Measurements from ENCODE around the gene HOXD10. TPM values are rescaled to one million over a fixed set of nuclear protein-coding genes. Genes with fewer than 3 reads are reported as not detected.

The HOXD10 gene
- total and polyA plus RNA-seq, 2 of the 13 experiments (the other 11 are each of a cell fraction or from before 2014, with no cell fraction given): not detected

DNA sequence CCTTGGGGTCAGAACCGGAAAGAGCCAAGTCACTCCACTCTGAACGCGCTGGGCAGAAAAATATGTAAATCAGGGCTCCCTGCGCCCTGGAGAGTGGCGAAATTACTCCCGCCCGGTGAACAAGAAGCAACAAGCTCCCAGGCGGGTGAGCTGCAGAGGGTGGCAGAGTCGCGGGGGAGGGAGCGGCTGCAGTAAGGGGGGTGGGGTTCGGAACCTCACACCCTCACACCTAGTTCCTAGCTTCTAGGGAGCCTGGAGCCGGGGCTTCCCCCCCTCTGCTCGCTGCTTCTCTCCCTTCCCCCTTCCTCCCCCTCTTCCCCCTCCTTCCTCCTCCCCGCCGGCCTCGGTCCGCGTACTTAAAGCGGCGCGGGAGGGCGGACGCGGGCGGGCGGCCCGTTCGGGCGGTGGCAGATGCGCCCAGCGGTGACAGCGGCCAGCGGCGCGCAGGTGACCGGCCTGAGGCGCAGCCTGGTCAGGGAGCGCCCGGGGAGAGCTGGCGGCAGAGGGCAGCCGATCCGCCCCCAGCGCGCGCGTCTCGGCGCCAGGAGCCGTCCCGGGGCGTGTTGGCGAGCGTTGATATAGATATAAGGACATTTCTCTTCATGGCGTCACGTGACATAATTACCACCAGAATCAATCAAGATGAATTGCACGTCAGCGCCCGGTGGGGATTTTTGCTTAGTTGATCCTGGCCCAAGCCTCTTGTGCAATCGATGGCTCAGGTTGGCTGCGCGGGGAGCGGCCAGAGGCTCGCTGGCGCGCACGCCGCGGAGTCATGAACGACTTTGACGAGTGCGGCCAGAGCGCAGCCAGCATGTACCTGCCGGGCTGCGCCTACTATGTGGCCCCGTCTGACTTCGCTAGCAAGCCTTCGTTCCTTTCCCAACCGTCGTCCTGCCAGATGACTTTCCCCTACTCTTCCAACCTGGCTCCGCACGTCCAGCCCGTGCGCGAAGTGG, 9.7 kb upstream of the HOXD10 start, which contains the start of gene HOXD11 (continued):
- TF ChIP-seq HOMEZ (CRISPR knock-in tag; IDR thresholded peaks at IDR 0.05; ENCODE audit: low read depth): no peak
- TF ChIP-seq POLR2G (IDR thresholded peaks at IDR 0.05; ENCODE audit: low read depth, low read length): no peak
- TF ChIP-seq ZNF773 (CRISPR knock-in tag; IDR thresholded peaks at IDR 0.05; ENCODE audit: borderline replicate concordance): no peak
- no peak for TF ChIP-seq ZNF546 (CRISPR knock-in tag; conservative IDR thresholded peaks at IDR 0.05)
- TF ChIP-seq PLSCR1 (CRISPR knock-in tag; IDR thresholded peaks at IDR 0.05; ENCODE audit: borderline replicate concordance): no peak
- TF ChIP-seq, protein P1, sequence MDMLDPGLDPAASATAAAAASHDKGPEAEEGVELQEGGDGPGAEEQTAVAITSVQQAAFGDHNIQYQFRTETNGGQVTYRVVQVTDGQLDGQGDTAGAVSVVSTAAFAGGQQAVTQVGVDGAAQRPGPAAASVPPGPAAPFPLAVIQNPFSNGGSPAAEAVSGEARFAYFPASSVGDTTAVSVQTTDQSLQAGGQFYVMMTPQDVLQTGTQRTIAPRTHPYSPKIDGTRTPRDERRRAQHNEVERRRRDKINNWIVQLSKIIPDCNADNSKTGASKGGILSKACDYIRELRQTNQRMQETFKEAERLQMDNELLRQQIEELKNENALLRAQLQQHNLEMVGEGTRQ (IDR thresholded peaks at IDR 0.05; ENCODE audit: low read depth, low read length): peak; percentile 67
- TF ChIP-seq, protein P1 (CRISPR knock-in tag; IDR thresholded peaks at IDR 0.05; ENCODE audit: borderline replicate concordance): no peak
- TF ChIP-seq KLF6 (CRISPR knock-in tag; IDR thresholded peaks at IDR 0.05): no peak
- no peak for TF ChIP-seq ZNF570 (CRISPR knock-in tag; IDR thresholded peaks at IDR 0.05; ENCODE audit: borderline replicate concordance)
- no peak for TF ChIP-seq ZBTB26 (CRISPR knock-in tag; IDR thresholded peaks at IDR 0.05; ENCODE audit: borderline replicate concordance)
- no peak for TF ChIP-seq ZNF749 (CRISPR knock-in tag; IDR thresholded peaks at IDR 0.05; ENCODE audit: borderline replicate concordance)
- TF ChIP-seq, protein P2, sequence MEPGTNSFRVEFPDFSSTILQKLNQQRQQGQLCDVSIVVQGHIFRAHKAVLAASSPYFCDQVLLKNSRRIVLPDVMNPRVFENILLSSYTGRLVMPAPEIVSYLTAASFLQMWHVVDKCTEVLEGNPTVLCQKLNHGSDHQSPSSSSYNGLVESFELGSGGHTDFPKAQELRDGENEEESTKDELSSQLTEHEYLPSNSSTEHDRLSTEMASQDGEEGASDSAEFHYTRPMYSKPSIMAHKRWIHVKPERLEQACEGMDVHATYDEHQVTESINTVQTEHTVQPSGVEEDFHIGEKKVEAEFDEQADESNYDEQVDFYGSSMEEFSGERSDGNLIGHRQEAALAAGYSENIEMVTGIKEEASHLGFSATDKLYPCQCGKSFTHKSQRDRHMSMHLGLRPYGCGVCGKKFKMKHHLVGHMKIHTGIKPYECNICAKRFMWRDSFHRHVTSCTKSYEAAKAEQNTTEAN (CRISPR knock-in tag; conservative IDR thresholded peaks at IDR 0.05): no peak
- no peak for TF ChIP-seq TARDBP (CRISPR knock-in tag; IDR thresholded peaks at IDR 0.05)
- peak; percentile 78 for TF ChIP-seq CEBPB (IDR thresholded peaks at IDR 0.05; ENCODE audit: borderline replicate concordance, low read depth, low read length)
- TF ChIP-seq HOXA3 (CRISPR knock-in tag; IDR thresholded peaks at IDR 0.05): peak; percentile 32; the same call in 1 of the 2 replicates
- TF ChIP-seq ATF5 (CRISPR knock-in tag; IDR thresholded peaks at IDR 0.05; ENCODE audit: low read depth): no peak
- no peak for TF ChIP-seq ZNF709 (CRISPR knock-in tag; IDR thresholded peaks at IDR 0.05)
- no peak for TF ChIP-seq BRD4 (CRISPR knock-in tag; IDR thresholded peaks at IDR 0.05)

Data from HepG2 (cell line).